CD8-positive, alpha-beta memory T cell (primary cell): Measurements from ENCODE around the gene RNF146. TPM values are rescaled to one million over a fixed set of nuclear protein-coding genes. Genes with fewer than 3 reads are reported as not detected.
"Not testable (repeated sequence)": the region's sequence is repeated elsewhere in the genome, so short reads cannot be mapped to it uniquely, and the experiment has no call there.

Experiments
- CTCF ChIA-PET: fragments of 350-600 bp; sonication (Branson Sonifier 250); formaldehyde crosslinking; loops from one replicate; lab custom pipeline; 2021; ENCODE audit warnings: antibody characterized with exemption; lab: Charles Lee
- POLR2A ChIA-PET: fragments of 350-600 bp; sonication (Branson Sonifier 250); formaldehyde crosslinking; loops from one replicate; lab custom pipeline; 2021; ENCODE audit warnings: antibody characterized with exemption; lab: Charles Lee
- DNase-seq, 5 donors: peaks; one replicate each; pipeline versions ENCODE4 v3.0.0 to v3.0.0-alpha.2; 2020 to 2022; ENCODE audit warnings: mixed read lengths in 1 of 5
- H3K27ac ChIP-seq: one replicate; pipeline ENCODE4 v1.7.0; 2013; ENCODE audit warnings: low read depth, mild to moderate bottlenecking, low read length, moderate library complexity
- H3K27me3 ChIP-seq: 2 replicates; pipeline ENCODE4 v1.7.0; 2013; ENCODE audit warnings: low read length, mild to moderate bottlenecking; ENCODE audit not compliant: insufficient read depth, poor library complexity, severe bottlenecking
- H3K36me3 ChIP-seq: 2 replicates; pipeline ENCODE4 v1.7.0; 2013; ENCODE audit warnings: mild to moderate bottlenecking, low read length, moderate library complexity; ENCODE audit not compliant: insufficient read depth
- H3K4me1 ChIP-seq: 2 replicates; pipeline ENCODE4 v1.7.0; 2013; ENCODE audit warnings: mild to moderate bottlenecking, low read length, moderate library complexity; ENCODE audit not compliant: insufficient read depth
- H3K4me3 ChIP-seq: 2 replicates; pipeline ENCODE4 v1.7.0; 2013; ENCODE audit warnings: mild to moderate bottlenecking, low read length
- H3K9me3 ChIP-seq: 2 replicates; pipeline ENCODE4 v1.7.0; 2013; ENCODE audit warnings: mild to moderate bottlenecking, low read length
- H3K27ac Mint-ChIP-seq, 8 donors: one replicate each; pipeline ENCODE4 v1.8.0; 2020 to 2021; ENCODE audit warnings: mixed read lengths in 8 of 8, mild to moderate bottlenecking in 6 of 8, inconsistent platforms in 3 of 8, moderate library complexity in 3 of 8
- H3K27me3 Mint-ChIP-seq, 2 donors: one replicate each; pipeline ENCODE4 v1.8.0; 2020 to 2021; ENCODE audit warnings: mixed read lengths in 2 of 2, mild to moderate bottlenecking in 1 of 2, moderate library complexity in 1 of 2
- H3K36me3 Mint-ChIP-seq, 3 donors: one replicate each; pipeline ENCODE4 v1.8.0; 2020 to 2021; ENCODE audit warnings: mixed read lengths in 3 of 3, inconsistent platforms in 1 of 3, mild to moderate bottlenecking in 1 of 3
- H3K4me1 Mint-ChIP-seq, 3 donors: one replicate each; pipeline ENCODE4 v1.8.0; 2020 to 2021; ENCODE audit warnings: mixed read lengths in 3 of 3, inconsistent platforms in 1 of 3, mild to moderate bottlenecking in 1 of 3
- H3K4me3 Mint-ChIP-seq, 7 donors: one replicate each; pipeline ENCODE4 v1.8.0; 2020 to 2021; ENCODE audit warnings: mixed read lengths in 7 of 7, mild to moderate bottlenecking in 6 of 7, moderate library complexity in 4 of 7, inconsistent platforms in 2 of 7
- H3K9me3 Mint-ChIP-seq, 5 donors: one replicate each; pipeline ENCODE4 v1.8.0; 2020 to 2022; ENCODE audit warnings: mixed read lengths in 5 of 5, mild to moderate bottlenecking in 3 of 5, moderate library complexity in 2 of 5, inconsistent platforms in 1 of 5
- polyA plus RNA-seq: library from polyadenylated mRNA; unstranded; fragments of 300-500 nt; fragmentation: Illumina TruSeq; gene quantifications from one replicate; pipeline ENCODE4 v1.2.3, GENCODE V29; 2021
- total RNA-seq, 2 experiments: library from RNA; stranded (reverse); gene quantifications; one replicate each; pipeline ENCODE4 v1.2.3, GENCODE V29; 2021

Gene RNF146
- total and polyA plus RNA-seq, 3 experiments from 2014 or later, result 15.9 to 24.3 (median 22.0) TPM

- Mint-ChIP-seq H3K4me3 (no peak overlapping the region), H3K9me3 (no peaks in the 10 kb centered on the region), H3K4me1 (peaks cover 12 to 23% (median 13%) of the 10 kb centered on the region in 3 donors), H3K27me3 (no peaks in the 10 kb centered on the region), H3K36me3 (peaks cover 7 to 61% (median 9%) of the 10 kb centered on the region in 3 donors), H3K27ac (peak overlapping the region in 1 of 8 donors; percentile 54)
- DNase-seq, result no peak
- H3K36me3 ChIP-seq, result peaks cover 5% of the 10 kb centered on the region
- no peaks in the 10 kb centered on the region for H3K4me1 ChIP-seq
- no peak overlapping the region for H3K27ac ChIP-seq
- H3K4me3 ChIP-seq, result no peak overlapping the region
- ChIA-PET CTCF (no interaction called here), POLR2A (interaction anchor here (0.5 kb wide), 1 partner anchor 17 kb away, joined by 10 read pairs; no protein-coding TSS in a partner anchor)
- no peaks in the 10 kb centered on the region for H3K9me3 ChIP-seq
- H3K27me3 ChIP-seq, result no peaks in the 10 kb centered on the region
These were observed 61.5 kb downstream of the RNF146 start for GRCh38 chr6:127328043-127328609.

- H3K9me3 Mint-ChIP-seq, H3K4me1 ChIP-seq, H3K9me3 ChIP-seq, H3K36me3 ChIP-seq, CTCF ChIA-PET, H3K27ac ChIP-seq, H3K4me3 Mint-ChIP-seq, H3K4me3 ChIP-seq, POLR2A ChIA-PET, DNase-seq, H3K27me3 ChIP-seq, H3K27me3 Mint-ChIP-seq: not testable (repeated sequence)
- Mint-ChIP-seq H3K4me1 (peaks cover 12 to 55% (median 30%) of the 10 kb centered on the region in 3 donors), H3K36me3 (peaks cover under 1 to 36% (median 3%) of the 10 kb centered on the region in 3 donors), H3K27ac (peak overlapping the region in 4 of 8 donors; percentile 40 to 75 (median 63))
These were observed 64.6 kb downstream of the RNF146 start for GRCh38 chr6:127331256-127331655.

GRCh38 chr6:127332383-127332961, 65.8 kb downstream of the RNF146 start:
- Mint-ChIP-seq H3K27ac (peak overlapping the region in 2 of 8 donors; percentile 18 to 37), H3K9me3 (no peaks in the 10 kb centered on the region), H3K4me3 (no peak overlapping the region), H3K4me1 (peaks cover 11 to 67% (median 38%) of the 10 kb centered on the region in 3 donors), H3K36me3 (peaks cover 0 to 28% (median 2%) of the 10 kb centered on the region in 3 donors), H3K27me3 (no peaks in the 10 kb centered on the region)
- ChIA-PET CTCF (no interaction called here), POLR2A (no interaction called here)
- no peaks in the 10 kb centered on the region for H3K9me3 ChIP-seq
- H3K27me3 ChIP-seq, result no peaks in the 10 kb centered on the region
- DNase-seq, result no peak
- H3K36me3 ChIP-seq, result no peaks in the 10 kb centered on the region
- peaks cover 5% of the 10 kb centered on the region for H3K4me1 ChIP-seq
- H3K27ac ChIP-seq, result no peak overlapping the region
- no peak overlapping the region for H3K4me3 ChIP-seq

Other genes with a start within 250 kb of the RNF146 start
- not detected for gene RSPO3, start 148.2 kb upstream of the RNF146 start, total RNA-seq
- not detected for gene RSPO3, start 148.2 kb upstream of the RNF146 start, polyA plus RNA-seq
- gene ECHDC1, start 76.7 kb downstream of the RNF146 start, total RNA-seq, result 10 to 100 TPM; 65.0 to 66.3 TPM
- 67.7 TPM for gene ECHDC1, start 76.7 kb downstream of the RNF146 start, polyA plus RNA-seq
- 10 to 100 TPM in 1 of 2 experiments, 1 to 10 TPM in 1; 9.0 to 11.0 TPM for gene KIAA0408, start 192.5 kb downstream of the RNF146 start, total RNA-seq
- 0.76 TPM for gene KIAA0408, start 192.5 kb downstream of the RNF146 start, polyA plus RNA-seq